Psoas muscle (tissue), 8 donors: ENCODE data around the gene DRG1. TPM values are rescaled to one million over a fixed set of nuclear protein-coding genes. Genes with fewer than 3 reads are reported as not detected.
"Not testable (repeated sequence)": the region's sequence is repeated elsewhere in the genome, so short reads cannot be mapped to it uniquely, and the experiment has no call there.

Source experiments
- ATAC-seq, 4 donors: fragments of 200-7000 bp; cut with Tn5 transposase; one replicate each; pipeline ENCODE4 v1.9.1; 2020; ENCODE audit warnings: moderate library complexity in 3 of 4, mild to moderate bottlenecking in 2 of 4
- DNase-seq, 2 donors: peaks; one replicate each; pipeline ENCODE4 v3.0.0-alpha.2; 2020
- H3K27ac ChIP-seq: fragments of 200-600 bp; one replicate; pipeline ENCODE4 v1.8.0; 2022
- H3K27me3 ChIP-seq, 3 donors: fragments of 200-600 bp in 1 of 3; one replicate each; pipeline versions ENCODE4 v1.6.1 to v1.8.0; 2013 to 2022; ENCODE audit warnings: low read length in 2 of 3, mild to moderate bottlenecking in 2 of 3, moderate library complexity in 1 of 3; ENCODE audit not compliant: insufficient read depth in 3 of 3
- H3K36me3 ChIP-seq, 2 donors: fragments of 200-600 bp in 1 of 2; one replicate each; pipeline versions ENCODE4 v1.6.1 to v1.8.0; 2013 to 2022; ENCODE audit warnings: low read depth in 1 of 2, mild to moderate bottlenecking in 1 of 2, moderate library complexity in 1 of 2; ENCODE audit not compliant: insufficient read depth in 1 of 2
- H3K4me1 ChIP-seq: fragments of 200-600 bp; one replicate; pipeline ENCODE4 v1.8.0; 2022
- H3K4me3 ChIP-seq: fragments of 200-600 bp; one replicate; pipeline ENCODE4 v1.8.0; 2022; ENCODE audit warnings: mild to moderate bottlenecking
- H3K9me3 ChIP-seq: fragments of 200-600 bp; one replicate; pipeline ENCODE4 v1.8.0; 2022
- WGBS, 3 donors: extraction: QIAGEN DNeasy Blood & Tissue Kit; methylation state at CpG; one replicate each; pipeline versions ENCODE4 v1.1.6 to v1.1.7; 2013; 5-methylcytosine and 5-hydroxymethylcytosine counted together
- intact Hi-C, 2 donors: fragments of 100-400 bp; cut with DNase I; formaldehyde crosslinking; loops; one replicate each; pipeline versions ENCODE4 v1.11.0 to v1.14.2; 2022
- polyA plus RNA-seq, 3 donors: library from polyadenylated mRNA; stranded (reverse); fragments of 200-250 nt; gene quantifications; one replicate each; pipeline ENCODE4 v1.2.3, GENCODE V29; 2013
- total RNA-seq, 4 donors: library from RNA; stranded (reverse); fragmentation: NEBNext Ultra II Directional in 2 of 4; extraction: Animal tissue kit (Norgen Biotek cat#: 25700) in 2 of 4; gene quantifications; one replicate each; pipeline versions ENCODE4 v1.2.1 to v1.2.4, GENCODE V29; 2021 to 2023
- TF ChIP-seq, protein P1 (sequence below): fragments of 200-600 bp; IDR thresholded peaks from one replicate; pipeline ENCODE4 v1.8.0; 2022; ENCODE audit warnings: antibody characterized with exemption
- donor health status: healthy with polysubstance abuse.
- donor health status: DM: no; HTN: no; CAD: no; lungs with moderate emphysema.
- donor health status: Bipolar disorder and iron deficiency.
- donor health status: healthy.
- donor health status: DM: yes; HTN: yes; CAD: no.
- donor health status: DM: no; HTN: no; CAD: no.
- donor health status: DM: no; HTN: no; CAD: no.
- donor health status: DM: yes; HTN: yes; CAD: no.

DRG1 gene
- total and polyA plus RNA-seq, 7 donors = 75.2 to 101 (median 90.6) TPM

DNA sequence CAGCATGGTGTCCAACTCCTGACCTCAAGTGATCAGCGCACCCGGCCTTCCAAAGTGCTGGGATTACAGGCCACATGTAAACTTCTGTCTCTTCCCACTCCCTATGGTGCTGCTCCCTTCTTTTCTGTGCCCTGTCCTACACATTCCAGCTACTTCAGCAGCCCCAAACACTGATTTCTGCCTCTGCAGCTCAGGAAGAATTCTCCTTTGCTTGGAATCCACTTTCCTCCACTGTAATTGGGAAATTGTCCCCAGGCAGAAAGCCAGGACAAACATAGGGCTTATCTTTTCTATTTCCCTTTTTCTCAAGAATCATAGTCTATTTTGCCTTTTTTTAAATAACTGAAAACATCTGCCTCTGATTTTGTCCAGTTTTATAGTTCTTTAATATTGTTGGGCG, 21.3 kb upstream of the DRG1 start:
- TF ChIP-seq, protein P1, sequence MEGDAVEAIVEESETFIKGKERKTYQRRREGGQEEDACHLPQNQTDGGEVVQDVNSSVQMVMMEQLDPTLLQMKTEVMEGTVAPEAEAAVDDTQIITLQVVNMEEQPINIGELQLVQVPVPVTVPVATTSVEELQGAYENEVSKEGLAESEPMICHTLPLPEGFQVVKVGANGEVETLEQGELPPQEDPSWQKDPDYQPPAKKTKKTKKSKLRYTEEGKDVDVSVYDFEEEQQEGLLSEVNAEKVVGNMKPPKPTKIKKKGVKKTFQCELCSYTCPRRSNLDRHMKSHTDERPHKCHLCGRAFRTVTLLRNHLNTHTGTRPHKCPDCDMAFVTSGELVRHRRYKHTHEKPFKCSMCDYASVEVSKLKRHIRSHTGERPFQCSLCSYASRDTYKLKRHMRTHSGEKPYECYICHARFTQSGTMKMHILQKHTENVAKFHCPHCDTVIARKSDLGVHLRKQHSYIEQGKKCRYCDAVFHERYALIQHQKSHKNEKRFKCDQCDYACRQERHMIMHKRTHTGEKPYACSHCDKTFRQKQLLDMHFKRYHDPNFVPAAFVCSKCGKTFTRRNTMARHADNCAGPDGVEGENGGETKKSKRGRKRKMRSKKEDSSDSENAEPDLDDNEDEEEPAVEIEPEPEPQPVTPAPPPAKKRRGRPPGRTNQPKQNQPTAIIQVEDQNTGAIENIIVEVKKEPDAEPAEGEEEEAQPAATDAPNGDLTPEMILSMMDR = no peak
- H3K9me3 ChIP-seq = no peaks in the 10 kb centered on the region
- H3K27ac ChIP-seq = no peak overlapping the region
- ATAC-seq (no peak), DNase-seq (no peak)
- H3K36me3 ChIP-seq = no peaks in the 10 kb centered on the region
- intact Hi-C loops = no loop called here
- WGBS, 3 donors = 82 to 84% (median 83%) methylated on average over 3 of the region's 3 CpGs
- H3K4me1 ChIP-seq = no peaks in the 10 kb centered on the region
- no peak overlapping the region for H3K4me3 ChIP-seq
- no peaks in the 10 kb centered on the region for H3K27me3 ChIP-seq

DNA sequence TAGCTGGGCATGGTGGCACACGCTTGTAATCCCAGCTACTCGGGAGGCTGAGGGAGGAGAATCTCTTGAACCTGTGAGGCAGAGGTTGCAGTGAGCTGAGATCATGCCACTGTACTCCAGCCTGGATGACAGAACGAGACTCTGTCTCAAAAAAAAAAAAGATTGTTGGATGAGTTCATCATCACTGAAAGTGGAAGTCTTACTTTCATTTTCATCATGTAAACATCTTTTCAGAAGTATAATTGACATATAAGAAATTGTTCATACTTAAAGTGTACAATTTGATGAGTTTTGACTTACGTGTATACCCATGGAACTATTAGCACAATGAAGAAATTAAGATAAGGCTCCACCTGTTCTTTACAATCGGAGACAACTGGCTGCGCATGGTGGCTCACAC, 20.8 kb upstream of the DRG1 start:
- ATAC-seq, H3K4me1 ChIP-seq, H3K4me3 ChIP-seq, H3K36me3 ChIP-seq, H3K27me3 ChIP-seq, H3K9me3 ChIP-seq, DNase-seq, intact Hi-C loops, H3K27ac ChIP-seq: not testable (repeated sequence)
- 71 to 77% (median 72%) methylated on average over 6 of the region's 6 CpGs for WGBS, 3 donors

DNA sequence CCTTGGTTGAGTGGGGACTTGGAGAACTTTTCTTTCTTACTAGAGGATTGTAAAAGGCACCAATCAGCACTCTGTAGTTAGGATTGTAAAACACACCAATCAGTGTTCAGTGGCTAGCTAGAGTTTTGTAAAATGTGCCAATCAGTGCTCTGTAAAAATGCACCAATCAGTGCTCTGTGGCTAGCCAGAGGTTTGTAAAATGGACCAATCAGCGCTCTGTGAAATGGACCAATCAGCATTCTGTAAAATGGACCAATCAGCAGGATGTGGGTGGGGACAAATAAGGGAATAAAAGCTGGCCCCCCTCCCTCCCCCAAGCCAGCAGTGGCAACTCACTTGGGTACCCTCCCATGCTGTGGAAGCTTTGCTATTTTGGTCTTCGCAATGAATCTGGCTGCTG, 5.5 kb upstream of the DRG1 start:
- 95 to 96% (median 96%) methylated on average over 2 of the region's 2 CpGs for WGBS, 3 donors
- intact Hi-C loops = no loop called here

DNA sequence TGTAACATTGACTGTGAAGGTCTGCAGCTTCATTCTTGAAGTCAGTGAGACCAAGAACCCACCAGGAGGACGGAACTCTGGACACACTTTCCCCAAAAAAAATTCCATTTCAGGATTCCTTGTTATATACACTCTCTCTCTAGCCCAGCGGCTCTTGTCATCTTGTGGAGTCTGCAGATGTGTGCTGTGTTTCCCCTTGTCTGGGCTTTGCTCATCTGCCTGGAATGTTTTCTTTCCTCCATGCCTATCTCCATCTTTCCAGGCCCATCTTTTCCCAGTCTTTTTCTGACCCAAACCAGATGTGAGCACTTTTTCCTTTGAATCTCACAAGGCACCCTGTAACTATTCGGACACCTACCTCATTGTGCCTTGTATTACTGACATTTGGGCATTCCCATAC, 5.1 kb upstream of the DRG1 start:
- DNase-seq = no peak
- Histone ChIP-seq H3K9me3 (no peaks in the 10 kb centered on the region), H3K36me3 (no peaks in the 10 kb centered on the region), H3K27me3 (no peaks in the 10 kb centered on the region), H3K27ac (no peak overlapping the region), H3K4me3 (no peak overlapping the region), H3K4me1 (no peaks in the 10 kb centered on the region)
- TF ChIP-seq, protein P1 = no peak
- whole genome bisulfite sequencing, 3 donors = 73 to 83% (median 74%) methylated on average over 3 of the region's 3 CpGs
- intact Hi-C loops = no loop called here
- no peak for ATAC-seq

More for the DNA sequence above, 5.5 kb upstream of the DRG1 start:
- Histone ChIP-seq H3K27ac (no peak overlapping the region), H3K9me3 (no peaks in the 10 kb centered on the region), H3K27me3 (no peaks in the 10 kb centered on the region), H3K4me1 (no peaks in the 10 kb centered on the region), H3K4me3 (no peak overlapping the region), H3K36me3 (no peaks in the 10 kb centered on the region)
- ATAC-seq (no peak), DNase-seq (no peak)
- TF ChIP-seq, protein P1 = no peak

DNA sequence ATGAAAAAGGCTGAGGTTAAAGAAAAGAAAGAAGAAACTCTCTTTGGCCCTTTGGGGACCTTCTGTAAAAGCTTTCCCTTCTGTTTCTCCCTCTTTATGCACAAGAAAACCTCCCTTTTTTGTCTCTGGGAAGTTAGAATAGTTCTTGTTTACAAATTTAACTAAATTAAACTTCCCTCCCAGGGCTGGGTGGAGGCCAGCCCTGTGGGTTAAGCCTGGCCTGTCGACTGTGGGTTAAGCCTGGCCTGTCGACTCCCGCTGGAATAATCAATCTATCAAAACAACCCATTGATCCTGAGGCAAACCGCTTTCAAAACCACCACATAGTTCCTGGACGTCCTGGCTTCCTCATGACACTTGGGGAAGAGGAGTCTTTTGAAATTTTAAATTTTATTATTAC, 1.2 kb upstream of the DRG1 start:
- Histone ChIP-seq H3K4me1 (peaks cover 9% of the 10 kb centered on the region), H3K36me3 (peaks cover 0 to 24% of the 10 kb centered on the region in 2 donors), H3K27me3 (no peaks in the 10 kb centered on the region), H3K4me3 (no peak overlapping the region), H3K9me3 (no peaks in the 10 kb centered on the region), H3K27ac (no peak overlapping the region)
- TF ChIP-seq, protein P1 = no peak
- 77 to 82% (median 78%) methylated on average over 5 of the region's 5 CpGs for WGBS, 3 donors
- ATAC-seq (no peak), DNase-seq (no peak)
- intact Hi-C loops = loop anchor here in 1 of 2 donors (2.0 kb wide), 1 partner anchor 51 kb away; the partner anchor contains the start of gene PATZ1
